SH-SY5Y (cell line): ENCODE measurements around the gene VPS37C.

Experiments used
- GATA2 ChIP-seq: IDR thresholded peaks from 2 replicates; pipeline ENCODE4 v1.6.1; 2011; ENCODE audit warnings: mild to moderate bottlenecking, low read depth, low read length
- GATA3 ChIP-seq: IDR thresholded peaks from 2 replicates; pipeline ENCODE4 v1.6.1; 2011; ENCODE audit warnings: low read depth, mild to moderate bottlenecking, low read length, moderate library complexity

DNA sequence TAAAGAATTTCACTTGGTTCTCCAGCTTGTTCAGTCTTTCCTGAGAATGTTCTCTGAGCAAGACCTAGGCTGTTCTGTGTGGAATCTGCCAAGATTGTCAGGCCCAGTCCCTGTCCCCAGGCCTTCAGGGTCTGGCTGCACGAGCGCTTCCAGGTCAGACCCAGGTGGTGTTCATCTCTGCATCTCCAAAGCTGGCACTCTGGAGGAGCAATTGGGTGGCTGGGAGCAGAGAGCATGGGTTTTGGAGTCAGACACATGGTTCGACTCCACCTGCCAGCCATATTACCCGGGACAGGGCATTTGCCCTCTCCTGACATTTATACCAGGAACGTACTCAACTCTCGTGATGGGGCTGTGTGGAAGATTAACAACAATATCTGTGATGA lies 50.2 kb downstream of the VPS37C start:
- TF ChIP-seq GATA2 (no peak), GATA3 (no peak)
